Measurements from ENCODE around the gene GNLY.

GRCh38 chr2:85713836-85714235, 19.7 kb downstream of the GNLY start:
- TF ChIP-seq CTCF (IDR thresholded peaks at IDR 0.05) (no peak), POLR2A (IDR thresholded peaks at IDR 0.05) (no peak)
